Astrocyte (in vitro differentiated cells and primary cell): Measurements from ENCODE around the gene USP15. TPM values are rescaled to one million over a fixed set of nuclear protein-coding genes. Genes with fewer than 3 reads are reported as not detected.

ENCODE experiments used
- DNase-seq: peaks from one replicate; pipeline ENCODE4 v3.0.0-alpha.2; 2010; ENCODE audit warnings: low read depth
- FAIRE-seq: peaks from 2 replicates; lab custom pipeline; 2011; peaks lifted over from hg19 to GRCh38; lab: Jason Lieb, UNC
- H2AFZ ChIP-seq: 2 replicates; pipeline ENCODE4 v1.6.0; 2012; ENCODE audit warnings: low read depth, low read length, inconsistent platforms
- H3K27ac ChIP-seq: 2 replicates; pipeline ENCODE4 v1.5.1; 2011; ENCODE audit warnings: low read depth, low read length, inconsistent platforms
- H3K27me3 ChIP-seq: 2 replicates; pipeline ENCODE4 v1.6.0; 2011; ENCODE audit warnings: low read length, inconsistent platforms; ENCODE audit not compliant: insufficient read depth
- H3K36me3 ChIP-seq: 2 replicates; pipeline ENCODE4 v1.5.1; 2011; ENCODE audit warnings: low read length, inconsistent platforms; ENCODE audit not compliant: insufficient read depth
- H3K4me1 ChIP-seq: 2 replicates; pipeline ENCODE4 v1.5.1; 2011; ENCODE audit warnings: low read length, inconsistent platforms; ENCODE audit not compliant: insufficient read depth
- H3K4me2 ChIP-seq: 2 replicates; pipeline ENCODE4 v1.6.0; 2012; ENCODE audit warnings: low read length, inconsistent platforms
- H3K4me3 ChIP-seq: 2 replicates; pipeline ENCODE4 v1.5.1; 2011; ENCODE audit warnings: low read depth, mild to moderate bottlenecking, low read length, inconsistent platforms; ENCODE audit not compliant: insufficient read depth
- H3K79me2 ChIP-seq: 2 replicates; pipeline ENCODE4 v1.6.0; 2012; ENCODE audit warnings: mild to moderate bottlenecking, low read length, inconsistent platforms; ENCODE audit not compliant: insufficient read depth
- H3K9ac ChIP-seq: 2 replicates; pipeline ENCODE4 v1.6.0; 2012; ENCODE audit warnings: mild to moderate bottlenecking, low read length, inconsistent platforms
- H3K9me3 ChIP-seq: 2 replicates; pipeline ENCODE4 v1.5.1; 2012; ENCODE audit warnings: low read depth, mild to moderate bottlenecking, low read length, inconsistent platforms; ENCODE audit not compliant: insufficient read depth
- H4K20me1 ChIP-seq: 2 replicates; pipeline ENCODE4 v1.6.0; 2012; ENCODE audit warnings: low read length, inconsistent platforms; ENCODE audit not compliant: insufficient read depth
- H3K27ac Mint-ChIP-seq: one replicate; pipeline ENCODE4 v1.8.0; 2021; ENCODE audit warnings: mild to moderate bottlenecking, mixed read lengths; ENCODE audit not compliant: unreplicated experiment
- H3K27me3 Mint-ChIP-seq: one replicate; pipeline ENCODE4 v1.8.0; 2021; ENCODE audit warnings: low read depth, mixed read lengths; ENCODE audit not compliant: unreplicated experiment
- H3K36me3 Mint-ChIP-seq: one replicate; pipeline ENCODE4 v1.8.0; 2021; ENCODE audit warnings: low read depth, mixed read lengths; ENCODE audit not compliant: unreplicated experiment
- H3K4me1 Mint-ChIP-seq: one replicate; pipeline ENCODE4 v1.8.0; 2021; ENCODE audit warnings: low read depth, mixed read lengths; ENCODE audit not compliant: unreplicated experiment
- H3K4me3 Mint-ChIP-seq: one replicate; pipeline ENCODE4 v1.8.0; 2021; ENCODE audit warnings: mild to moderate bottlenecking, moderate library complexity, mixed read lengths; ENCODE audit not compliant: unreplicated experiment
- H3K9me3 Mint-ChIP-seq: one replicate; pipeline ENCODE4 v1.8.0; 2021; ENCODE audit warnings: mild to moderate bottlenecking, mixed read lengths; ENCODE audit not compliant: unreplicated experiment
- EZH2 ChIP-seq: IDR thresholded peaks from 2 replicates; pipeline ENCODE4 v1.6.1; 2012; ENCODE audit warnings: mild to moderate bottlenecking, low read length, inconsistent platforms; ENCODE audit not compliant: insufficient read depth
- total RNA-seq: library from RNA; stranded (reverse); gene quantifications from 2 replicates; pipeline ENCODE4 v1.2.1, GENCODE V29; 2021
- TF ChIP-seq, protein P1 (sequence below): IDR thresholded peaks from 2 replicates; pipeline ENCODE4 v1.5.1; 2011; ENCODE audit warnings: low read depth, mild to moderate bottlenecking, inconsistent platforms, low read length, moderate library complexity; ENCODE audit not compliant: insufficient read depth

USP15 gene
- total RNA-seq, 1 donor from 2014 or later: 81.9 TPM

DNA sequence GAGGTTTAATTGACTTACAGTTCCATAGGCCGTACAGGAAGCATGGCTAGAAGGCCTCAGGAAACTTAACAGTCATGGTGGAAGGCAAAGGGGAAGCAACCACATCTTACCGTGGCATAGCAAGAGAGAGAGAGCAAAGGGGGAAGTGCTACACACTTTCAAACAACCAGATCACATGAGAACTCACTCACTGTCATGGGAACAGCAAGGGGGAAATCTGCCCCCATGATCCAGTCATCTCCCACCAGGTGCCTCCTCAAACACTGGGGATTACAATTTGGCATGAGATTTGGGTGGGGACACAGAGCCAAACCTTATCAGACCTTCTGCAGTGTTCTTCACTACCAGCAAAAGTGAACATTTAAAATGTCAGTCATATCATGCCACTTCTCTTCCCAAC lies 58.9 kb downstream of the USP15 start:
- Mint-ChIP-seq H3K27ac (no peak overlapping the region), H3K4me3 (no peak overlapping the region), H3K27me3 (no peaks in the 10 kb centered on the region), H3K9me3 (no peaks in the 10 kb centered on the region), H3K36me3 (peaks cover 9% of the 10 kb centered on the region), H3K4me1 (no peaks in the 10 kb centered on the region)
- peaks cover 9% of the 10 kb centered on the region for H3K36me3 ChIP-seq
- TF ChIP-seq, protein P1, sequence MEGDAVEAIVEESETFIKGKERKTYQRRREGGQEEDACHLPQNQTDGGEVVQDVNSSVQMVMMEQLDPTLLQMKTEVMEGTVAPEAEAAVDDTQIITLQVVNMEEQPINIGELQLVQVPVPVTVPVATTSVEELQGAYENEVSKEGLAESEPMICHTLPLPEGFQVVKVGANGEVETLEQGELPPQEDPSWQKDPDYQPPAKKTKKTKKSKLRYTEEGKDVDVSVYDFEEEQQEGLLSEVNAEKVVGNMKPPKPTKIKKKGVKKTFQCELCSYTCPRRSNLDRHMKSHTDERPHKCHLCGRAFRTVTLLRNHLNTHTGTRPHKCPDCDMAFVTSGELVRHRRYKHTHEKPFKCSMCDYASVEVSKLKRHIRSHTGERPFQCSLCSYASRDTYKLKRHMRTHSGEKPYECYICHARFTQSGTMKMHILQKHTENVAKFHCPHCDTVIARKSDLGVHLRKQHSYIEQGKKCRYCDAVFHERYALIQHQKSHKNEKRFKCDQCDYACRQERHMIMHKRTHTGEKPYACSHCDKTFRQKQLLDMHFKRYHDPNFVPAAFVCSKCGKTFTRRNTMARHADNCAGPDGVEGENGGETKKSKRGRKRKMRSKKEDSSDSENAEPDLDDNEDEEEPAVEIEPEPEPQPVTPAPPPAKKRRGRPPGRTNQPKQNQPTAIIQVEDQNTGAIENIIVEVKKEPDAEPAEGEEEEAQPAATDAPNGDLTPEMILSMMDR: no peak
- TF ChIP-seq EZH2: no peak
- DNase-seq: no peak
- H3K4me1 ChIP-seq: no peaks in the 10 kb centered on the region
- H4K20me1 ChIP-seq: no peaks in the 10 kb centered on the region
- no peak overlapping the region for H3K9ac ChIP-seq
- no peak for FAIRE-seq
- H3K9me3 ChIP-seq: no peaks in the 10 kb centered on the region
- H3K27ac ChIP-seq: no peak overlapping the region
- peaks cover 7% of the 10 kb centered on the region for H3K79me2 ChIP-seq
- no peaks in the 10 kb centered on the region for H3K27me3 ChIP-seq
- no peak overlapping the region for H3K4me2 ChIP-seq
- H2AFZ ChIP-seq: no peak overlapping the region
- H3K4me3 ChIP-seq: no peak overlapping the region

DNA sequence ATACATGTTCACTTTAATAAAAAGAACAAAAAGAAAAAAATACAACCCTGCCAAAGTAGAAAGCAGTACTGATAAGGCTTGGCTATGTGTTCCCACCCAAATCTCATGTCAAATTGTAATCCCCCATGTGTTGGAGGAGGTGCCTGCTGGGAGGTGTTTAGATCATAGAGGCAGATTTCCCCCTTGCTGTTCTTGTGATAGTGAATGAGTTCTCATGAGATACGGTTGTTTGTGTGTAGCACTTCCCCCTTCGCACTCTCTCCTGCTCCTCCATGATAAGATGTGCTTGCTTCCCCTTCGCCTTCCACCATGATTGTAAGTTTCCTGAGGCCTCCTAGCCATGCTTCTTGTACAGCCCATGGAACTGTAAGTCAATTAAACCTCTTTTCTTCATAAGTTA lies 59.9 kb downstream of the USP15 start:
- Mint-ChIP-seq H3K27ac (no peak overlapping the region), H3K4me3 (no peak overlapping the region), H3K4me1 (no peaks in the 10 kb centered on the region), H3K36me3 (peaks cover 9% of the 10 kb centered on the region), H3K27me3 (no peaks in the 10 kb centered on the region), H3K9me3 (no peaks in the 10 kb centered on the region)
- Histone ChIP-seq H4K20me1 (no peaks in the 10 kb centered on the region), H3K36me3 (peaks cover 9% of the 10 kb centered on the region), H3K27me3 (no peaks in the 10 kb centered on the region), H2AFZ (no peak overlapping the region), H3K4me1 (no peaks in the 10 kb centered on the region), H3K9me3 (no peaks in the 10 kb centered on the region), H3K27ac (no peak overlapping the region), H3K4me3 (no peak overlapping the region), H3K79me2 (peaks cover 4% of the 10 kb centered on the region), H3K9ac (no peak overlapping the region), H3K4me2 (no peak overlapping the region)
- no peak for DNase-seq
- TF ChIP-seq, protein P1: no peak
- no peak for TF ChIP-seq EZH2
- FAIRE-seq: no peak

DNA sequence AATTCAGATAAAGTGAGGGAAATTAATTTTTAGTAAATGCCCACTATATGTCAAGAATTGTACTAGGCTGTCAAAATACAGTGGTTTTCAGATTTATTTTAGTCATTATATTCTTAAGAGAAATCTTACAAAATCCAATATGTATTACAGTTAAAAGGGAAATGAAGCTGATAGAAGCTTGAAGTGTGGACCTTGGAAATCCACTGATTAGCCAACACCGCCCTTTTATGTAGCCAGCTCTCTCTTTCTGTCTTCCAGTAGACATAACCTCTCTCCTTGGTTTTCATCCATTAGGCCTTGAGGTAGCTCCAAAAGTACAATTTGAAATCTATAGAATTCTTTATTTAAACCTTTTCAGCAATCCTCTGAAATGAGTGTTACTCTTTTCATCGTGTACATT lies 63.2 kb downstream of the USP15 start:
- H3K4me3 Mint-ChIP-seq: no peak overlapping the region
- Histone ChIP-seq H3K27ac (no peak overlapping the region), H3K27me3 (no peaks in the 10 kb centered on the region), H3K4me3 (no peak overlapping the region), H3K36me3 (peaks cover 7% of the 10 kb centered on the region), H2AFZ (no peak overlapping the region), H3K79me2 (no peaks in the 10 kb centered on the region), H3K4me1 (no peaks in the 10 kb centered on the region), H4K20me1 (no peaks in the 10 kb centered on the region), H3K4me2 (no peak overlapping the region), H3K9me3 (no peaks in the 10 kb centered on the region), H3K9ac (no peak overlapping the region)
- no peaks in the 10 kb centered on the region for H3K27me3 Mint-ChIP-seq
- TF ChIP-seq EZH2: no peak
- TF ChIP-seq, protein P1: no peak
- no peak overlapping the region for H3K27ac Mint-ChIP-seq
- peaks cover 4% of the 10 kb centered on the region for H3K36me3 Mint-ChIP-seq
- H3K4me1 Mint-ChIP-seq: no peaks in the 10 kb centered on the region
- no peak for FAIRE-seq
- DNase-seq: no peak
- H3K9me3 Mint-ChIP-seq: no peaks in the 10 kb centered on the region
